Activated CD4-positive, alpha-beta T cell treated with anti-CD3 and anti-CD28 coated beads for 36 hours (primary cell): ENCODE results near the gene AFF2. TPM values are rescaled to one million over a fixed set of nuclear protein-coding genes. Genes with fewer than 3 reads are reported as not detected.
"Not testable (repeated sequence)": the region's sequence is repeated elsewhere in the genome, so short reads cannot be mapped to it uniquely, and the experiment has no call there.

ENCODE experiments used
- ATAC-seq: fragments of 200-7000 bp; cut with Tn5 transposase; one replicate; pipeline ENCODE4 v1.10.0; 2021; ENCODE audit warnings: mild to moderate bottlenecking, moderate library complexity
- CTCF ChIA-PET: fragments of 350-600 bp; sonication (Branson Sonifier 250); formaldehyde crosslinking; loops from one replicate; lab custom pipeline; 2021; ENCODE audit warnings: antibody characterized with exemption; lab: Charles Lee
- POLR2A ChIA-PET: fragments of 350-600 bp; sonication (Branson Sonifier 250); formaldehyde crosslinking; loops from one replicate; lab custom pipeline; 2021; ENCODE audit warnings: antibody characterized with exemption, inconsistent platforms; lab: Charles Lee
- DNase-seq: peaks from one replicate; pipeline ENCODE4 v3.0.0-alpha.2; 2020
- H3K27ac Mint-ChIP-seq: one replicate; pipeline ENCODE4 v1.8.0; 2021; ENCODE audit warnings: mixed read lengths
- H3K27me3 Mint-ChIP-seq: one replicate; pipeline ENCODE4 v1.8.0; 2021; ENCODE audit warnings: mixed read lengths
- H3K36me3 Mint-ChIP-seq: one replicate; pipeline ENCODE4 v1.8.0; 2021; ENCODE audit warnings: low read depth, mixed read lengths
- H3K4me1 Mint-ChIP-seq: one replicate; pipeline ENCODE4 v1.8.0; 2021; ENCODE audit warnings: mixed read lengths
- H3K4me3 Mint-ChIP-seq: one replicate; pipeline ENCODE4 v1.8.0; 2021; ENCODE audit warnings: mild to moderate bottlenecking, moderate library complexity, mixed read lengths
- H3K9me3 Mint-ChIP-seq: one replicate; pipeline ENCODE4 v1.8.0; 2021; ENCODE audit warnings: low read depth, mixed read lengths
- intact Hi-C, 2 experiments: fragments of 100-400 bp; cut with DNase I in 1 of 2; cut with micrococcal nuclease in 1 of 2; formaldehyde crosslinking; loops; one replicate each; pipeline versions ENCODE4 v1.14.2 to v1.15.1; 2022 to 2024; cut with DNase I, micrococcal nuclease
- total RNA-seq, 2 experiments: library from RNA; stranded (reverse); gene quantifications; one replicate each; pipeline ENCODE4 v1.2.3, GENCODE V29; 2021

The AFF2 gene
- total RNA-seq, 2 experiments from 2014 or later: 1.3 to 2.2 TPM

DNA sequence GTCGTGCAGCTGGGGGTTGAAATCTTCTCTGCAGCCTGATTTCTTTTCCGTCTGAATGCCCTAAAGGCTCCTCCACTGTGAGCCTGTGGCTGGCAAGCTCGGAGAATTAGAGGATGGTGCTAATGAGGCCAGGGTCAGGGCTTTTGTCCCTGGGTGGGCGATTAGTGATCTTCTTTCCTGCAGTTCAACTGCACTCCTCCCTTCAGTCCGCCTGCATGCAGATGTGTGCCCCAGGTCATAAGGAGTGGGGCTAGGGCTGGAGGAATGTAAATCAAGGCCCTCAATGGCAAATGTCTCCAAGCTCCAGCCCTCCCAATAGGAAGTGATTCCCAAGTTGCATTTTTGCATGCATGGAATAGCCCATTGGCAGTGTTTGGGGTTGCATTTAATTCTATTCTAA, 405.0 kb downstream of the AFF2 start:
- ChIA-PET CTCF (interaction anchor here (0.8 kb wide), 1 partner anchor 652 kb away, joined by 3 read pairs; no protein-coding TSS in a partner anchor), POLR2A (no interaction called here)
- Mint-ChIP-seq H3K36me3 (no peaks in the 10 kb centered on the region), H3K9me3 (no peaks in the 10 kb centered on the region), H3K4me1 (no peaks in the 10 kb centered on the region), H3K4me3 (no peak overlapping the region), H3K27ac (no peak overlapping the region), H3K27me3 (no peaks in the 10 kb centered on the region)
- DNase-seq (no peak), ATAC-seq (no peak)
- intact Hi-C loops: no loop called here

DNA sequence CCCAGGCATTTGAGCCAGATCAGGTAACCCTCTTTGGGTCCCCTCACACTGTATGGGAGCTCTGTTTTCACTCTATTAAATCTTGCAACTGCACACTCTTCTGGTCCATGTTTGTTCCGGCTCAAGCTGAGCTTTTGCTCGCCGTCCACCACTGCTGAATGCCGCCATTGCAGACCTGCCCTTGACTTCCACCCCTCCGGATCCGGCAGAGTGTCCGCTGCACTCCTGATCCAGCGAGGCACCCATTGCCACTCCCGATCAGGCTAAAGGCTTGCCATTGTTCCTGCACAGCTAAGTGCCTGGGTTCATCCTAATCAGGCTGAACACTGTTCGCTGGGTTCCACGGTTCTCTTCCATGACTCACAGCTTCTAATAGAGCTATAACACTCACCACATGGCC, 406.2 kb downstream of the AFF2 start:
- H3K9me3 Mint-ChIP-seq, CTCF ChIA-PET, POLR2A ChIA-PET, ATAC-seq, H3K4me3 Mint-ChIP-seq, H3K27ac Mint-ChIP-seq, intact Hi-C loops, DNase-seq, H3K36me3 Mint-ChIP-seq, H3K27me3 Mint-ChIP-seq, H3K4me1 Mint-ChIP-seq: not testable (repeated sequence)

DNA sequence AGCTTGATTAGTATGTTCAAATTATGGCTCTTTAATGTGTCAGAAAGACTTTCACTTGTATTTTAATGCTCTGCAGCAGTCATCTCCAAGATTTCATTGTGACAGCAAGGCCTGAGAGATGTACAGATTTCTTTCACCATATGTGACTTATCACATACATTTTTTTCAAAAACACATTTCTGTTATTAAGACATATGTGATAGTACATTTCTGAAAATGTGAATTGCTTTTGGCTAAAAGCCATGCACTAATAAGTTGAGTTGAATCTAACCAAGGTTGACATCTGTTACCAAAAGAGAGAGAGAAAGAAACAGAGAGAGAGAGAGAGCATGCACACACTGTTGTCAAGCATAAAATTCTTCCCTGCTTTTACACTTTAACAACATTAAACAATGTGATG, 409.3 kb downstream of the AFF2 start:
- no peak overlapping the region for H3K4me3 Mint-ChIP-seq
- H3K27me3 Mint-ChIP-seq: no peaks in the 10 kb centered on the region
- H3K27ac Mint-ChIP-seq: no peak overlapping the region
- CTCF ChIA-PET: no interaction called here
- intact Hi-C loops: no loop called here
- no peak for ATAC-seq
- H3K4me1 Mint-ChIP-seq: no peaks in the 10 kb centered on the region
- no peaks in the 10 kb centered on the region for H3K36me3 Mint-ChIP-seq
- no peak for DNase-seq
- H3K9me3 Mint-ChIP-seq: no peaks in the 10 kb centered on the region
- POLR2A ChIA-PET: no interaction called here

DNA sequence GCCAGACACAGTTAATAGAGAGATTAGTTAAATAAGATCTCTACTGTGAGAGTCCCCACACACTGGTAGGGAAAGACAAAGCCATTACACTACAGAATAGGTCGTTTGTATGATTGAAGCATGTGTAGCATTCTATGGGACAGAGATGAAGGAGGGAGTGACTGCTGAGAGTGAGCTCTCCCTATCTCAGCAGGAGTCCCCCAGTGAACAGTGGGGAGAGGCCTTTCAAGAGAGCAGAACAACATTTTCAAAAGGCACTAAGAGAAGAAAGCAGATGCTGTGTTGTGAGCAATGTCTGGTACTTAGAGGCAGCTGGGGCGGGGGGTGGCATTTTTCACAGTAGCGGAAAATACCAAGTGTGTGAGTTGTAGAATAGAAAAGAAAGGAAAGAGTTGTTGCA, 413.6 kb downstream of the AFF2 start:
- DNase-seq (no peak), ATAC-seq (no peak)
- intact Hi-C loops: no loop called here
- no peaks in the 10 kb centered on the region for H3K27me3 Mint-ChIP-seq
- H3K27ac Mint-ChIP-seq: no peak overlapping the region
- H3K4me1 Mint-ChIP-seq: no peaks in the 10 kb centered on the region
- no peak overlapping the region for H3K4me3 Mint-ChIP-seq
- H3K9me3 Mint-ChIP-seq: no peaks in the 10 kb centered on the region
- POLR2A ChIA-PET: no interaction called here
- no peaks in the 10 kb centered on the region for H3K36me3 Mint-ChIP-seq
- CTCF ChIA-PET: no interaction called here

DNA sequence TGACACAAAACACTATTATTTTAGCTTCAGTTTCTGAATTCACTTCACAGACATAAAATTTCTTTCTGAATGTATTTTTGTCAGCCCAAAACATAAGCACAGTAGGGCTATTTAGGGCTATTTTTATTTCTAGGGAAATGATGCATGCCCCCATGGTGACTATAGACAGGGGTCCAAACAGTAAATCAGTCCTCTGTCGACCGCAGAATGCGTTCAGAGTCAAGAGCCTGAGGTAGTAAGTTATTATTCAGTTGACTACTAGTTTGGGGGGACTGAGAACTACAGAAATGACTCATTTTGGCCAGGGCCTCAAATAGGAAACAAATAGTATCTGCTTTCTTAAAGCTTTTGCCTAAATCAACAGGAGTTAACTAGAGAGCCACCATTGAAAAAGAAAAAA, 414.4 kb downstream of the AFF2 start:
- no peaks in the 10 kb centered on the region for H3K36me3 Mint-ChIP-seq
- CTCF ChIA-PET: no interaction called here

DNA sequence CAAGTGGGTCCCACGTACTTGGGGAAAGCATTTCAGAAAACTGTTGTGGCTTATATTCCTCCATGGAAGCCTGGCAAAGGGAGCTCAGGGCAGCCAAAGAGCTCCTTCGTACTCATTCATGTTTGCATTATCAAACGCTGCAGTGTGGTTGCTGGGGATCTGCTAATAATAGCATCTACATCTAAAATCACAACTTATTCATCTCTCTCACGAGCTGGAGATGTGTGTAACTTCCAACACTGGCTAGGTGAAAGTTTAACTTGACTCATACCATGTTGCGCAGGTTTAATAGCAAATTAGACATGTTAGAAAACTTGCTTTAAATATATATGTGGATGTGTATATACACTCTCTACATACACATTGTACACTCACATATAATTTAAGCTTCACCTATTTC, 415.1 kb downstream of the AFF2 start:
- POLR2A ChIA-PET: no interaction called here
- Mint-ChIP-seq H3K4me1 (no peaks in the 10 kb centered on the region), H3K4me3 (no peak overlapping the region), H3K27ac (no peak overlapping the region), H3K27me3 (no peaks in the 10 kb centered on the region), H3K9me3 (no peaks in the 10 kb centered on the region), H3K36me3 (no peaks in the 10 kb centered on the region)
- ATAC-seq (no peak), DNase-seq (no peak)
- CTCF ChIA-PET: no interaction called here
- intact Hi-C loops: no loop called here

More for the DNA sequence above, 414.4 kb downstream of the AFF2 start:
- no peak for ATAC-seq
- intact Hi-C loops: no loop called here
- no peak overlapping the region for H3K27ac Mint-ChIP-seq
- POLR2A ChIA-PET: no interaction called here
- no peak overlapping the region for H3K4me3 Mint-ChIP-seq
- H3K9me3 Mint-ChIP-seq: no peaks in the 10 kb centered on the region
- no peak for DNase-seq
- no peaks in the 10 kb centered on the region for H3K4me1 Mint-ChIP-seq
- no peaks in the 10 kb centered on the region for H3K27me3 Mint-ChIP-seq

DNA sequence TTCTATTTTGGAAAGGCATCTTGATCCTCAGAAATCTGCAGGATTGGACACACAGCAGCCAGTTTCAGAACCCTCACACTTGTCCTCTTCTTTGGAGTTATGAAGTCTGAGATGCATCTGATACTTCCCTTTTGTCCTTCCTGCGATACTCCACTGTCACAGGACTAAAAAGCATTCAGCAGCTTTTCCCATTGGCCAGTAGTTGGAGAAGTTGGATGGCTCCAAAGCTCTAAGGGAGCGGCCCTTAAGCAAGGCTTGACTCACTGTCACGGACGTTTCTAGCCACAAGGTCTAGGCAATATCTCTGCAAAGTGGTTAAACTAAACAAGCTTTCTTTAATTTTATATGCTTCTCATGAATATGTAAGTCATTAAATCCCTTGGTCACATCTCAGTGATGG, 417.0 kb downstream of the AFF2 start:
- no peak for DNase-seq
- intact Hi-C loops: no loop called here
- H3K9me3 Mint-ChIP-seq: no peaks in the 10 kb centered on the region
- ATAC-seq: no peak
- ChIA-PET CTCF (no interaction called here), POLR2A (no interaction called here)
- H3K27me3 Mint-ChIP-seq: no peaks in the 10 kb centered on the region
- H3K27ac Mint-ChIP-seq: no peak overlapping the region
- H3K4me1 Mint-ChIP-seq: no peaks in the 10 kb centered on the region
- H3K36me3 Mint-ChIP-seq: no peaks in the 10 kb centered on the region
- no peak overlapping the region for H3K4me3 Mint-ChIP-seq

DNA sequence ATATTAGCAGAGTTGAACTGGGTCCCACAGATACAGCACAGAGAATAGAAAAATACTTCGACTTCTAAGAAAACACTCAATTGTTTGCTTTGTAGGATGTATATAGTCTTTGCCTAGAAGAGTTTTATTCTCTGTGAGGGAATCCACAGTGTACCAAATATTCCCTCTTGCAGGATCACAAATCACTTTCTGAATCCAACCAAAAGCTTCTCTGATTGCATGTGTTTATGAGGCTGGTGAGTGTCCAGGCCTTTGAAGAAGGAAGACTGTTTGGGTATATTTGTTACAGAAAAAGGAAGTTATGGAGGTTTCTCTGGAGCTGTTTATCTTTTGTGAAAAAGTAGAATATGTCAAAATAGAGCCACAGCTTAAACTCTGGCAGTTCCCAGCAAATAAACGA, 423.2 kb downstream of the AFF2 start:
- intact Hi-C loops: no loop called here
- CTCF ChIA-PET: interaction anchor here (0.9 kb wide), 1 partner anchor 99 kb away, joined by 3 read pairs; no protein-coding TSS in a partner anchor
- DNase-seq (no peak), ATAC-seq (no peak)
- Mint-ChIP-seq H3K27me3 (no peaks in the 10 kb centered on the region), H3K9me3 (no peaks in the 10 kb centered on the region), H3K4me3 (no peak overlapping the region), H3K36me3 (no peaks in the 10 kb centered on the region), H3K4me1 (no peaks in the 10 kb centered on the region), H3K27ac (no peak overlapping the region)
- POLR2A ChIA-PET: no interaction called here

DNA sequence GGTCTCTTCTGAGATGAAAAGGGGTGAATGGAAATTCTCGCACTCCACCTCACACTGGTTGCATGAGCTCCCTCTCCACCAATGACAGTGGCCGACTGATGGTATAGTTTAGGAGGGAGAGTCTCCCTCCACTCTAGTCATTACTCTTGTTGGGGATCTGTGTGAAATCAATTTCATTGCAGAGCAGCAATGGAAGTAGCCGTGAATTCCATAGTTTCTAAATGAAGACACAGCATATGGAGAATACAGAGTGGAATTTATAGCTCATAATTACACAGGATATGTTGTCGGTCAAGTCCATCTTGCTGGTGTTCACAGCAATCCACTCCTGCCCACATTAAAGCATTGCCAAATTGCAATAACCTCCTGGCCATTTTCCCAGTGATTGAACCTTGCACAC, 426.0 kb downstream of the AFF2 start:
- Mint-ChIP-seq H3K4me3 (no peak overlapping the region), H3K27me3 (no peaks in the 10 kb centered on the region), H3K36me3 (no peaks in the 10 kb centered on the region), H3K9me3 (no peaks in the 10 kb centered on the region), H3K27ac (no peak overlapping the region), H3K4me1 (no peaks in the 10 kb centered on the region)
- CTCF ChIA-PET: no interaction called here
- POLR2A ChIA-PET: no interaction called here
- intact Hi-C loops: no loop called here
- ATAC-seq: no peak
- DNase-seq: no peak

DNA sequence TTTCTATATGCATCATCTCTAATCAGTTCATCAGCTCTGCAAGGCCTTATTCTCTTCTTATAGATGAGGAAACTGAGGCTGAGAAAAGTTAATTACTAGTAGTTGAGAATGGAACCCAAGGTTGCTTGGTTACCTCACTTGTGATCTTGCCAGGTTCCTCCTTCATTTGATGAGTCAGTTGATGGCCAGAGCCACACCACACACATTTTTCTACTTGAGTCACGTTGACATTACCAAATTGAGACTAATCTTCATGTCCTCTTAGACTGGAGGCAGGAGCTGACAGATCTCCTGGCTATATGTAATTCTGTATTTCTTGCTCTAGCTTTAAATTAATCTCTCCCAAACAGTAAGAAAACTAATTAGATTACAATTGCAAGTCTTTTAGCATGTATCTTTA, 428.4 kb downstream of the AFF2 start:
- CTCF ChIA-PET: interaction anchor here (0.7 kb wide), 1 partner anchor 43 kb away, joined by 3 read pairs; no protein-coding TSS in a partner anchor
- Mint-ChIP-seq H3K36me3 (no peaks in the 10 kb centered on the region), H3K27ac (no peak overlapping the region)

DNA sequence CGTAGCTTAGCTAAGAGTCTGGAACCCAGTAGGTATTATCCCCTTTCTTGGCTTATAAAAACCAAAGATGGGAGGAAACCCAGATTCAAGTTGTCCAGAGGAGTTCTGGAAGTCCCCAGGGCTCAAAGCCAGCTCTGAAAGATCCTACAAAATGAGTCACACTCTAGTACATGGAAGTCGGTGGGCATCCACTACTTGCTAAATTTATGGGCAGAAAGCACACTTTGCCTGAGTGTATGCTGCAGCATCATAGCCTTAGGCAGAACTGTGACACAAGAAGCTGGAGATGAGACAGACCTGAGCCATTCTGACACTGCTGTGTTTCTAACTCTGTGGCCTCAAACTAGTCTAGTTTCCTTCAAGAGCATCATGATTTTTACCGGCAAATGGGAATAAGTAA, 429.3 kb downstream of the AFF2 start:
- Mint-ChIP-seq H3K4me1 (no peaks in the 10 kb centered on the region), H3K27ac (no peak overlapping the region), H3K4me3 (no peak overlapping the region), H3K36me3 (no peaks in the 10 kb centered on the region), H3K27me3 (no peaks in the 10 kb centered on the region), H3K9me3 (no peaks in the 10 kb centered on the region)
- ChIA-PET POLR2A (no interaction called here), CTCF (no interaction called here)
- ATAC-seq: no peak
- DNase-seq: no peak
- intact Hi-C loops: no loop called here

More for the DNA sequence above, 428.4 kb downstream of the AFF2 start:
- POLR2A ChIA-PET: no interaction called here
- ATAC-seq (no peak), DNase-seq (no peak)
- no peaks in the 10 kb centered on the region for H3K4me1 Mint-ChIP-seq
- intact Hi-C loops: no loop called here
- H3K27me3 Mint-ChIP-seq: no peaks in the 10 kb centered on the region
- H3K4me3 Mint-ChIP-seq: no peak overlapping the region
- H3K9me3 Mint-ChIP-seq: no peaks in the 10 kb centered on the region

DNA sequence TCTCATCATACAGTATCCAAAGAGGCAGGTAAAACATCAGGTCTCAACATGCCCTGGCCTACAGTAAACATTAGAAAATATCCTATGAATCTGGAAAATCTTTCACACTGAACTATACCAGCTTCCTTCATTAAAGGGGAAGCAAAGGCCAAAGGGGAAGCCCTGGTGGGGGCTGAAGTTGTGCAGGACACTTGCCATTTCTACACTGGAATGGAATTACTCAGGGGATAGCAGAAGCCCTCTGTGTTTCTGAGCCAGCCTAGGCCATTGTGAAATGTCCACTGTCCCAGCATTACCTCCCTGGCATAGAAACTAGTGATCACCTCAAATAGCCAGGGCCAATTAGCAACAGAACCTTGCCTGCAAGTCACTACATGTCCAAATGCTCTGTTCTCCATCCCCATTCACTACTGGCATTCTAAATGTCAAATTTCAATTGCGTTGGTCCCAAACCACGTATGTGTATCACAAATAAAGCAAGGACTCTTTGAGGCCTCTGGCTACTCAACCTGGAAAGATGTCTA, 429.9 kb downstream of the AFF2 start:
- H3K9me3 Mint-ChIP-seq: no peaks in the 10 kb centered on the region
- intact Hi-C loops: no loop called here
- H3K27me3 Mint-ChIP-seq: no peaks in the 10 kb centered on the region
- H3K4me3 Mint-ChIP-seq: no peak overlapping the region
- POLR2A ChIA-PET: no interaction called here
- H3K27ac Mint-ChIP-seq: no peak overlapping the region
- H3K36me3 Mint-ChIP-seq: no peaks in the 10 kb centered on the region
- DNase-seq: no peak
- CTCF ChIA-PET: no interaction called here
- no peak for ATAC-seq
- H3K4me1 Mint-ChIP-seq: no peaks in the 10 kb centered on the region

DNA sequence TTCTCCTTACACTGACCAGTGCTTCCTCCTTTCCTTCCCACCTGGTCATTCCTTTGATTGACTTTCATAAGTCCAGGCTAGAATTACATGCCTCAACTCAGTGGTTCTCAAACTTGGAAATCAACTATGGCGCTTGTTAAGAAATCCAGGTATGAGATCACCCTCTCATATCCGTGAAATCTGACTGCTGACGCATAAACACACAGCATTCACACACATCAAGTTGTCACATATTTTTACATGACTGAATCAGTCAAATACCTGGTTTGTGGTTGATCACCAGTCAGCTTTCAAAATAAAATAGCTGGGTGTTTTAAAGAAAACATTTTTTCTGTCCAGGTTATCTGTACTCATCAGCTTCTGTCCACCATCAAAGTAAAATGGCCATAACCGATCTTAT, 433.5 kb downstream of the AFF2 start:
- no peak for DNase-seq
- Mint-ChIP-seq H3K9me3 (no peaks in the 10 kb centered on the region), H3K4me3 (no peak overlapping the region), H3K27me3 (no peaks in the 10 kb centered on the region), H3K36me3 (no peaks in the 10 kb centered on the region), H3K4me1 (no peaks in the 10 kb centered on the region), H3K27ac (no peak overlapping the region)
- POLR2A ChIA-PET: no interaction called here
- ATAC-seq: no peak
- intact Hi-C loops: no loop called here
- CTCF ChIA-PET: no interaction called here
